B cell (primary cell): ENCODE measurements around the gene CADM1. TPM values are rescaled to one million over a fixed set of nuclear protein-coding genes. Genes with fewer than 3 reads are reported as not detected.

Experiments used
- ATAC-seq: fragments of 200-7000 bp; cut with Tn5 transposase; one replicate; pipeline ENCODE4 v1.10.0; 2021; ENCODE audit warnings: low read depth, mild to moderate bottlenecking, moderate number of reproducible peaks, moderate library complexity
- CTCF ChIA-PET: fragments of 350-600 bp; sonication (Branson Sonifier 250); formaldehyde crosslinking; loops from one replicate; lab custom pipeline; 2021; ENCODE audit warnings: antibody characterized with exemption, inconsistent platforms; lab: Charles Lee
- POLR2A ChIA-PET: fragments of 350-600 bp; sonication (Branson Sonifier 250); formaldehyde crosslinking; loops from one replicate; lab custom pipeline; 2021; ENCODE audit warnings: antibody characterized with exemption; lab: Charles Lee
- DNase-seq: peaks from one replicate; pipeline ENCODE4 v3.0.0; 2013
- H2AFZ ChIP-seq: 2 replicates; pipeline ENCODE4 v1.6.1; 2012; ENCODE audit warnings: mild to moderate bottlenecking, low read depth, low read length; ENCODE audit not compliant: insufficient read depth, poor library complexity, severe bottlenecking
- H3K27ac ChIP-seq, 2 donors: 1 replicate in 1 of 2; 2 replicates in 1 of 2; pipeline ENCODE4 v1.5.1; 2012 to 2013; ENCODE audit warnings: low read length in 2 of 2, mild to moderate bottlenecking in 2 of 2, moderate library complexity in 1 of 2
- H3K27me3 ChIP-seq, 4 experiments: fragments of 200-600 bp in 1 of 4; sonication (generic) in 1 of 4; replicated peaks in 1 of 4; 1 replicate in 2 of 4; 2 replicates in 2 of 4; pipeline versions ENCODE4 v1.6.1 to v1.7.0; 2013 to 2016; ENCODE audit warnings: low read length in 3 of 4, mild to moderate bottlenecking in 2 of 4, mixed read lengths in 1 of 4, moderate library complexity in 1 of 4; ENCODE audit not compliant: insufficient read depth in 4 of 4, control insufficient read depth in 3 of 4; ENCODE audit errors: control extremely low read depth in 1 of 4
- H3K36me3 ChIP-seq, 2 experiments: replicated peaks in 1 of 2; 1 replicate in 1 of 2; 2 replicates in 1 of 2; pipeline versions ENCODE4 v1.6.1 to v1.7.1; 2013; ENCODE audit warnings: low read length in 1 of 2; ENCODE audit not compliant: insufficient read depth in 2 of 2, control insufficient read depth in 1 of 2; ENCODE audit errors: control extremely low read depth in 1 of 2, extremely low read depth in 1 of 2
- H3K4me1 ChIP-seq, 2 donors: fragments of 200-600 bp in 1 of 2; sonication (generic) in 1 of 2; 1 replicate in 1 of 2; 2 replicates in 1 of 2; pipeline versions ENCODE4 v1.5.1 to v1.6.1; 2013 to 2017; ENCODE audit warnings: low read length in 2 of 2; ENCODE audit not compliant: control insufficient read depth in 2 of 2, insufficient read depth in 2 of 2
- H3K4me2 ChIP-seq: replicated peaks from 2 replicates; pipeline ENCODE3; 2012; ENCODE audit warnings: mild to moderate bottlenecking, low read depth, low read length; ENCODE audit not compliant: poor library complexity, severe bottlenecking
- H3K4me3 ChIP-seq, 5 experiments: fragments of 200-600 bp in 1 of 5; sonication (generic) in 1 of 5; 1 replicate in 3 of 5; 2 replicates in 2 of 5; pipeline versions ENCODE4 v1.5.1 to v1.7.0; 2011 to 2016; ENCODE audit warnings: low read length in 4 of 5, mild to moderate bottlenecking in 4 of 5, low read depth in 2 of 5, control low read depth in 1 of 5, moderate library complexity in 1 of 5; ENCODE audit not compliant: insufficient read depth in 1 of 5; ENCODE audit errors: control extremely low read depth in 1 of 5, extremely low read depth in 1 of 5
- H3K79me2 ChIP-seq: fragments of 200-600 bp; sonication (generic); one replicate; pipeline ENCODE4 v1.6.0; 2016; ENCODE audit warnings: low read length; ENCODE audit not compliant: control insufficient read depth, insufficient read depth
- H3K9ac ChIP-seq: fragments of 200-600 bp; sonication (generic); 2 replicates; pipeline ENCODE4 v1.6.1; 2017; ENCODE audit warnings: mild to moderate bottlenecking, low read length, moderate library complexity
- H3K9me3 ChIP-seq, 3 donors: one replicate each; pipeline versions ENCODE4 v1.6.1 to v1.7.1; 2013; ENCODE audit warnings: low read length in 2 of 3; ENCODE audit not compliant: control insufficient read depth in 2 of 3, insufficient read depth in 1 of 3; ENCODE audit errors: control extremely low read depth in 1 of 3
- H4K20me1 ChIP-seq: 2 replicates; pipeline ENCODE4 v1.6.0; 2012; ENCODE audit warnings: mild to moderate bottlenecking, low read length; ENCODE audit not compliant: insufficient read depth, control insufficient read depth, poor library complexity, severe bottlenecking
- H3K27ac Mint-ChIP-seq: one replicate; pipeline ENCODE4 v1.8.0; 2021; ENCODE audit warnings: mixed read lengths
- H3K27me3 Mint-ChIP-seq: one replicate; pipeline ENCODE4 v1.8.0; 2021; ENCODE audit warnings: mixed read lengths
- H3K4me1 Mint-ChIP-seq: one replicate; pipeline ENCODE4 v1.8.0; 2021; ENCODE audit warnings: mixed read lengths
- H3K4me3 Mint-ChIP-seq: one replicate; pipeline ENCODE4 v1.8.0; 2021; ENCODE audit warnings: mixed read lengths
- H3K9me3 Mint-ChIP-seq: one replicate; pipeline ENCODE4 v1.8.0; 2022; ENCODE audit warnings: mixed read lengths; ENCODE audit not compliant: insufficient read depth
- CTCF ChIP-seq: fragments of 200-600 bp; IDR thresholded peaks from one replicate; pipeline ENCODE4 v1.8.0; 2022; ENCODE audit warnings: antibody characterized with exemption, mild to moderate bottlenecking
- EZH2 ChIP-seq: IDR thresholded peaks from 2 replicates; pipeline ENCODE4 v1.6.1; 2012; ENCODE audit warnings: borderline replicate concordance, low read depth, mild to moderate bottlenecking, moderate library complexity, low read length; ENCODE audit not compliant: insufficient read depth, poor library complexity, severe bottlenecking
- WGBS: methylation state at CpG from one replicate; pipeline ENCODE4 v1.1.5; 2013; ENCODE audit warnings: missing lambda C conversion rate; ENCODE audit not compliant: insufficient coverage; 5-methylcytosine and 5-hydroxymethylcytosine counted together
- intact Hi-C: fragments of 100-400 bp; cut with micrococcal nuclease; formaldehyde crosslinking; loops from one replicate; pipeline ENCODE4 v1.10.0; 2022
- polyA plus RNA-seq: library from polyadenylated mRNA; depleted of rRNA; stranded (reverse); fragments of >200 nt; gene quantifications from 2 replicates; pipeline ENCODE4 v1.2.3, GENCODE V29; 2012
- total RNA-seq, 2 donors: library from RNA; stranded (reverse); fragments of 120-200 nt in 1 of 2; gene quantifications; 1 replicate in 1 of 2; 2 replicates in 1 of 2; pipeline versions ENCODE4 v1.2.3 to v1.2.4, GENCODE V29; 2013 to 2022

CADM1 gene
- total and polyA plus RNA-seq, 2 donors (not counting 1 experiment from before 2014, with no cell fraction given) = 0.43 to 0.49 TPM

- Histone ChIP-seq H3K36me3 (no peaks in the 10 kb centered on the region), H3K4me2 (no peak overlapping the region), H3K27ac (no peak overlapping the region), H3K27me3 (no peaks in the 10 kb centered on the region), H3K79me2 (no peaks in the 10 kb centered on the region), H3K9ac (no peak overlapping the region), H3K4me1 (no peaks in the 10 kb centered on the region), H3K4me3 (no peak overlapping the region), H4K20me1 (no peaks in the 10 kb centered on the region), H2AFZ (no peak overlapping the region), H3K9me3 (no peaks in the 10 kb centered on the region)
- H3K27me3 Mint-ChIP-seq = peaks cover 10% of the 10 kb centered on the region
- ATAC-seq = no peak
- no peaks in the 10 kb centered on the region for H3K4me1 Mint-ChIP-seq
- ChIA-PET CTCF (interaction anchor here (1.0 to 1.8 kb wide), 2 partner anchors 10 to 20 kb away, joined by 3 to 6 read pairs; no protein-coding TSS in a partner anchor), POLR2A (no interaction called here)
- DNase-seq = no peak
- no peak overlapping the region for H3K4me3 Mint-ChIP-seq
- WGBS = 86% methylated on average over 2 of the region's 3 CpGs
- H3K27ac Mint-ChIP-seq = no peak overlapping the region
- intact Hi-C loops = no loop called here
- no peaks in the 10 kb centered on the region for H3K9me3 Mint-ChIP-seq
- TF ChIP-seq EZH2 (no peak), CTCF (no peak)
These were observed 189.8 kb downstream of the CADM1 start for GRCh38 chr11:115314330-115314920.

GRCh38 chr11:115313224-115313838 lies 190.9 kb downstream of the CADM1 start:
- CTCF ChIA-PET = interaction anchor here (1.0 to 1.8 kb wide), 2 partner anchors 11 to 21 kb away, joined by 3 to 6 read pairs; no protein-coding TSS in a partner anchor
- no peaks in the 10 kb centered on the region for H3K4me1 Mint-ChIP-seq
- H3K4me3 Mint-ChIP-seq = no peak overlapping the region
- no peaks in the 10 kb centered on the region for H4K20me1 ChIP-seq
- no peaks in the 10 kb centered on the region for H3K27me3 ChIP-seq
- H3K9me3 Mint-ChIP-seq = no peaks in the 10 kb centered on the region
- TF ChIP-seq EZH2 = no peak
- no peak for TF ChIP-seq CTCF
- no peak overlapping the region for H2AFZ ChIP-seq
- no peak overlapping the region for H3K4me2 ChIP-seq
- peaks cover 10% of the 10 kb centered on the region for H3K27me3 Mint-ChIP-seq
- H3K36me3 ChIP-seq = no peaks in the 10 kb centered on the region
- intact Hi-C loops = no loop called here
- POLR2A ChIA-PET = no interaction called here
- no peak overlapping the region for H3K4me3 ChIP-seq
- no peaks in the 10 kb centered on the region for H3K79me2 ChIP-seq
- no peaks in the 10 kb centered on the region for H3K4me1 ChIP-seq
- DNase-seq (no peak), ATAC-seq (no peak)
- H3K9ac ChIP-seq = no peak overlapping the region
- H3K9me3 ChIP-seq = no peaks in the 10 kb centered on the region
- 79% methylated on average over 2 of the region's 2 CpGs for WGBS
- H3K27ac ChIP-seq = no peak overlapping the region
- H3K27ac Mint-ChIP-seq = no peak overlapping the region
